Measurements from ENCODE around the gene CIC. TPM values are rescaled to one million over a fixed set of nuclear protein-coding genes. Genes with fewer than 3 reads are reported as not detected.
A peak's percentile ranks its signal among the peaks of the same experiment; 100 is the strongest.

CIC gene
- total and polyA plus RNA-seq, 9 of the 15 experiments (the other 6 are each of a cell fraction or from before 2014, with no cell fraction given): 0.07 to 44.7 (median 8.6) TPM

GRCh38 chr19:42312370-42312769, 43.3 kb downstream of the CIC start:
- H3K4me1 ChIP-seq (replicated peaks in 1 of 2; ENCODE audit: control insufficient read depth in 2 of 2, insufficient read depth in 2 of 2, low read length in 2 of 2): peaks cover 15 to 51% of the 10 kb centered on the region in 2 experiments; a peak in 3 of 5 replicates
- peak overlapping the region in 1 of 2 experiments; percentile 59; a peak in 1 of 4 replicates for H3K9ac ChIP-seq (ENCODE audit: insufficient read depth in 1 of 2, low read depth in 2 of 2, low read length in 2 of 2)
- H3K4me3 ChIP-seq: no peak overlapping the region
- 89% methylated on average over 5 of the region's 5 CpGs for WGBS (ENCODE audit: insufficient coverage, low coverage, missing lambda C conversion rate)
- POLR2A ChIA-PET: no interaction called here
- no peak for ATAC-seq
- no peaks in the 10 kb centered on the region for H4K20me1 ChIP-seq (replicated peaks; ENCODE audit: control insufficient read depth, insufficient read depth, low read length)
- H3K79me2 ChIP-seq (ENCODE audit: control insufficient read depth, insufficient read depth, low read length): no peaks in the 10 kb centered on the region
- FAIRE-seq: peak; percentile 66
- H3K27me3 ChIP-seq (ENCODE audit: control insufficient read depth in 2 of 2, insufficient read depth in 2 of 2, low read length in 2 of 2): no peaks in the 10 kb centered on the region
- no peak for DNase-seq (ENCODE audit: extremely low read depth in 1 of 4, low spot score in 3 of 4)
- no peak overlapping the region for H3K27ac ChIP-seq (ENCODE audit: extremely low read depth, low read depth, low read length)
- no peak for TF ChIP-seq SRSF3 (IDR thresholded peaks at IDR 0.05; ENCODE audit: insufficient read depth, low read length)
- no peak for TF ChIP-seq ZNF124 (CRISPR knock-in tag; IDR thresholded peaks at IDR 0.05)
- TF ChIP-seq PYGO2 (tag; IDR thresholded peaks at IDR 0.05): no peak
- TF ChIP-seq, protein P1, sequence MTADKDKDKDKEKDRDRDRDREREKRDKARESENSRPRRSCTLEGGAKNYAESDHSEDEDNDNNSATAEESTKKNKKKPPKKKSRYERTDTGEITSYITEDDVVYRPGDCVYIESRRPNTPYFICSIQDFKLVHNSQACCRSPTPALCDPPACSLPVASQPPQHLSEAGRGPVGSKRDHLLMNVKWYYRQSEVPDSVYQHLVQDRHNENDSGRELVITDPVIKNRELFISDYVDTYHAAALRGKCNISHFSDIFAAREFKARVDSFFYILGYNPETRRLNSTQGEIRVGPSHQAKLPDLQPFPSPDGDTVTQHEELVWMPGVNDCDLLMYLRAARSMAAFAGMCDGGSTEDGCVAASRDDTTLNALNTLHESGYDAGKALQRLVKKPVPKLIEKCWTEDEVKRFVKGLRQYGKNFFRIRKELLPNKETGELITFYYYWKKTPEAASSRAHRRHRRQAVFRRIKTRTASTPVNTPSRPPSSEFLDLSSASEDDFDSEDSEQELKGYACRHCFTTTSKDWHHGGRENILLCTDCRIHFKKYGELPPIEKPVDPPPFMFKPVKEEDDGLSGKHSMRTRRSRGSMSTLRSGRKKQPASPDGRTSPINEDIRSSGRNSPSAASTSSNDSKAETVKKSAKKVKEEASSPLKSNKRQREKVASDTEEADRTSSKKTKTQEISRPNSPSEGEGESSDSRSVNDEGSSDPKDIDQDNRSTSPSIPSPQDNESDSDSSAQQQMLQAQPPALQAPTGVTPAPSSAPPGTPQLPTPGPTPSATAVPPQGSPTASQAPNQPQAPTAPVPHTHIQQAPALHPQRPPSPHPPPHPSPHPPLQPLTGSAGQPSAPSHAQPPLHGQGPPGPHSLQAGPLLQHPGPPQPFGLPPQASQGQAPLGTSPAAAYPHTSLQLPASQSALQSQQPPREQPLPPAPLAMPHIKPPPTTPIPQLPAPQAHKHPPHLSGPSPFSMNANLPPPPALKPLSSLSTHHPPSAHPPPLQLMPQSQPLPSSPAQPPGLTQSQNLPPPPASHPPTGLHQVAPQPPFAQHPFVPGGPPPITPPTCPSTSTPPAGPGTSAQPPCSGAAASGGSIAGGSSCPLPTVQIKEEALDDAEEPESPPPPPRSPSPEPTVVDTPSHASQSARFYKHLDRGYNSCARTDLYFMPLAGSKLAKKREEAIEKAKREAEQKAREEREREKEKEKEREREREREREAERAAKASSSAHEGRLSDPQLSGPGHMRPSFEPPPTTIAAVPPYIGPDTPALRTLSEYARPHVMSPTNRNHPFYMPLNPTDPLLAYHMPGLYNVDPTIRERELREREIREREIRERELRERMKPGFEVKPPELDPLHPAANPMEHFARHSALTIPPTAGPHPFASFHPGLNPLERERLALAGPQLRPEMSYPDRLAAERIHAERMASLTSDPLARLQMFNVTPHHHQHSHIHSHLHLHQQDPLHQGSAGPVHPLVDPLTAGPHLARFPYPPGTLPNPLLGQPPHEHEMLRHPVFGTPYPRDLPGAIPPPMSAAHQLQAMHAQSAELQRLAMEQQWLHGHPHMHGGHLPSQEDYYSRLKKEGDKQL (CRISPR knock-in tag; IDR thresholded peaks at IDR 0.05; ENCODE audit: borderline replicate concordance): no peak
- TF ChIP-seq MYBL2 (IDR thresholded peaks at IDR 0.05; ENCODE audit: low read depth): no peak
- TF ChIP-seq MYBL2 (CRISPR knock-in tag; IDR thresholded peaks at IDR 0.05; ENCODE audit: borderline replicate concordance): no peak
- TF ChIP-seq POLR2A (conservative IDR thresholded peaks at IDR 0.05): no peak
- TF ChIP-seq, protein P2, sequence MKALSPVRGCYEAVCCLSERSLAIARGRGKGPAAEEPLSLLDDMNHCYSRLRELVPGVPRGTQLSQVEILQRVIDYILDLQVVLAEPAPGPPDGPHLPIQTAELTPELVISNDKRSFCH (CRISPR knock-in tag; IDR thresholded peaks at IDR 0.05): no peak
- TF ChIP-seq, protein P2 (tag; IDR thresholded peaks at IDR 0.05): no peak
- TF ChIP-seq FUS (optimal IDR thresholded peaks at IDR 0.05; ENCODE audit: low read depth, low read length): no peak
- TF ChIP-seq ARID2 (IDR thresholded peaks at IDR 0.05): no peak
- TF ChIP-seq CBX5 (IDR thresholded peaks at IDR 0.05; ENCODE audit: borderline replicate concordance, low read depth): no peak
- TF ChIP-seq NCOA6 (IDR thresholded peaks at IDR 0.05): no peak
- no peak for TF ChIP-seq SMC3 (conservative IDR thresholded peaks at IDR 0.05; ENCODE audit: insufficient read depth, low read depth, low read length)
- TF ChIP-seq ZNF778 (CRISPR knock-in tag; IDR thresholded peaks at IDR 0.05): no peak
- no peak for TF ChIP-seq KDM5B (IDR thresholded peaks at IDR 0.05; ENCODE audit: insufficient replicate concordance, low read depth, low read length)
- TF ChIP-seq ZBTB9 (CRISPR knock-in tag; IDR thresholded peaks at IDR 0.05): no peak
- TF ChIP-seq CBFB (CRISPR knock-in tag; IDR thresholded peaks at IDR 0.05): no peak
- H2AFZ ChIP-seq (ENCODE audit: low read depth, low read length): no peak overlapping the region
- H3K36me3 ChIP-seq (ENCODE audit: control insufficient read depth, insufficient read depth, low read length): no peaks in the 10 kb centered on the region
- BruUV-seq (replicated peaks): no TSS peak
- H3K4me2 ChIP-seq (ENCODE audit: insufficient read depth, low read length): no peak overlapping the region
- CTCF ChIA-PET (ENCODE audit: low intra/inter-chr PET ratio): no interaction called here
- in situ Hi-C loops (cut with MboI) (no loop called here), intact Hi-C loops (cut with micrococcal nuclease) (no loop called here)
- H3K9me1 ChIP-seq (ENCODE audit: control insufficient read depth, insufficient read depth, low read length): no peaks in the 10 kb centered on the region
- H3K9me3 ChIP-seq (replicated peaks; ENCODE audit: control insufficient read depth, insufficient read depth, low read depth, low read length): no peaks in the 10 kb centered on the region
